ENCODE data around the gene ERC1. TPM values are rescaled to one million over a fixed set of nuclear protein-coding genes. Genes with fewer than 3 reads are reported as not detected.
A peak's percentile ranks its signal among the peaks of the same experiment; 100 is the strongest.

The ERC1 gene
- total RNA-seq, 5 donors from 2014 or later (not counting 1 experiment from before 2014, with no cell fraction given): 41.8 to 68.0 (median 46.5) TPM

GRCh38 chr12:1391722-1392121 is 400.7 kb downstream of the ERC1 start:
- Histone ChIP-seq H3K4me1 (ENCODE audit: control insufficient read depth in 1 of 2, extremely low read depth in 1 of 2, insufficient read depth in 2 of 2, low read length in 2 of 2) (no peaks in the 10 kb centered on the region), H3K4me3 (ENCODE audit: control insufficient read depth in 1 of 2, extremely low read depth in 1 of 2, low read length in 1 of 2) (no peak overlapping the region), H3K27ac (ENCODE audit: low read length) (no peak overlapping the region), H3K36me3 (ENCODE audit: control insufficient read depth in 2 of 2, extremely low read depth in 1 of 2, insufficient read depth in 1 of 2, low read length in 1 of 2) (peaks cover 0 to 6% of the 10 kb centered on the region in 2 donors), H3K9me3 (no peaks in the 10 kb centered on the region), H3K27me3 (replicated peaks in 1 of 2; ENCODE audit: control insufficient read depth in 2 of 2, extremely low read depth in 1 of 2, insufficient read depth in 2 of 2, low read length in 1 of 2) (no peaks in the 10 kb centered on the region)
- Mint-ChIP-seq H3K27me3 (no peaks in the 10 kb centered on the region), H3K4me1 (no peaks in the 10 kb centered on the region), H3K9me3 (peaks cover 4 to 13% (median 8%) of the 10 kb centered on the region in 3 donors), H3K4me3 (no peak overlapping the region), H3K36me3 (peaks cover 56% of the 10 kb centered on the region), H3K27ac (no peak overlapping the region)
- ChIA-PET CTCF (no interaction called here), POLR2A (interaction anchor here in 1 of 2 donors (0.6 kb wide), 1 partner anchor 11 kb away, joined by 3 read pairs; no protein-coding TSS in a partner anchor)
- DNase-seq (no peak), ATAC-seq (replicated peaks in 1 of 4) (no peak)

- no peak for ATAC-seq (replicated peaks in 1 of 4)
- CTCF ChIA-PET: interaction anchor here in 1 of 2 donors (0.6 kb wide), 1 partner anchor 823 kb away, joined by 4 read pairs; no protein-coding TSS in a partner anchor
- no peaks in the 10 kb centered on the region for H3K27me3 Mint-ChIP-seq
- H3K27ac ChIP-seq (ENCODE audit: low read length): no peak overlapping the region
- H3K4me1 ChIP-seq (ENCODE audit: control insufficient read depth in 1 of 2, extremely low read depth in 1 of 2, insufficient read depth in 2 of 2, low read length in 2 of 2): no peaks in the 10 kb centered on the region
- peaks cover 38% of the 10 kb centered on the region for H3K36me3 Mint-ChIP-seq
- H3K9me3 ChIP-seq: no peaks in the 10 kb centered on the region
- peaks cover 4 to 8% (median 5%) of the 10 kb centered on the region in 3 donors for H3K9me3 Mint-ChIP-seq
- H3K4me3 Mint-ChIP-seq: no peak overlapping the region
- H3K4me1 Mint-ChIP-seq: no peaks in the 10 kb centered on the region
- no peak overlapping the region for H3K4me3 ChIP-seq (ENCODE audit: control insufficient read depth in 1 of 2, extremely low read depth in 1 of 2, low read length in 1 of 2)
- H3K36me3 ChIP-seq (ENCODE audit: control insufficient read depth in 2 of 2, extremely low read depth in 1 of 2, insufficient read depth in 1 of 2, low read length in 1 of 2): peaks cover 0 to 6% of the 10 kb centered on the region in 2 donors
- no peaks in the 10 kb centered on the region for H3K27me3 ChIP-seq (replicated peaks in 1 of 2; ENCODE audit: control insufficient read depth in 2 of 2, extremely low read depth in 1 of 2, insufficient read depth in 2 of 2, low read length in 1 of 2)
- no CpG with 5 or more reads among the region's 4 CpGs for WGBS (ENCODE audit: insufficient coverage)
- no peak overlapping the region for H3K27ac Mint-ChIP-seq
- POLR2A ChIA-PET: no interaction called here
- DNase-seq: no peak
Observed at GRCh38 chr12:1395421-1395955, 404.5 kb downstream of the ERC1 start.

- no peak overlapping the region for H3K27ac Mint-ChIP-seq
- no peaks in the 10 kb centered on the region for H3K9me3 Mint-ChIP-seq
Observed at GRCh38 chr12:1398673-1399072, 407.6 kb downstream of the ERC1 start.

GRCh38 chr12:1401891-1402290 is 410.9 kb downstream of the ERC1 start:
- H3K27me3 Mint-ChIP-seq: no peaks in the 10 kb centered on the region
- H3K27ac ChIP-seq (ENCODE audit: low read length): no peak overlapping the region
- no peak overlapping the region for H3K4me3 Mint-ChIP-seq
- H3K9me3 ChIP-seq: no peaks in the 10 kb centered on the region
- ChIA-PET POLR2A (no interaction called here), CTCF (no interaction called here)
- H3K27me3 ChIP-seq (replicated peaks in 1 of 2; ENCODE audit: control insufficient read depth in 2 of 2, extremely low read depth in 1 of 2, insufficient read depth in 2 of 2, low read length in 1 of 2): no peaks in the 10 kb centered on the region
- WGBS (ENCODE audit: insufficient coverage): no CpG with 5 or more reads among the region's 3 CpGs
- no peak for ATAC-seq (replicated peaks in 1 of 4)
- no peaks in the 10 kb centered on the region for H3K9me3 Mint-ChIP-seq
- H3K4me3 ChIP-seq (ENCODE audit: control insufficient read depth in 1 of 2, extremely low read depth in 1 of 2, low read length in 1 of 2): no peak overlapping the region
- no peaks in the 10 kb centered on the region for H3K4me1 Mint-ChIP-seq
- no peaks in the 10 kb centered on the region for H3K36me3 ChIP-seq (ENCODE audit: control insufficient read depth in 2 of 2, extremely low read depth in 1 of 2, insufficient read depth in 1 of 2, low read length in 1 of 2)
- H3K36me3 Mint-ChIP-seq: peaks cover 8% of the 10 kb centered on the region
- no peak overlapping the region for H3K27ac Mint-ChIP-seq
- DNase-seq: no peak
- no peaks in the 10 kb centered on the region for H3K4me1 ChIP-seq (ENCODE audit: control insufficient read depth in 1 of 2, extremely low read depth in 1 of 2, insufficient read depth in 2 of 2, low read length in 2 of 2)

More at GRCh38 chr12:1398673-1399072, 407.6 kb downstream of the ERC1 start:
- Histone ChIP-seq H3K36me3 (ENCODE audit: control insufficient read depth in 2 of 2, extremely low read depth in 1 of 2, insufficient read depth in 1 of 2, low read length in 1 of 2) (peaks cover 0 to 6% of the 10 kb centered on the region in 2 donors), H3K4me1 (ENCODE audit: control insufficient read depth in 1 of 2, extremely low read depth in 1 of 2, insufficient read depth in 2 of 2, low read length in 2 of 2) (no peaks in the 10 kb centered on the region), H3K27ac (ENCODE audit: low read length) (no peak overlapping the region), H3K27me3 (replicated peaks in 1 of 2; ENCODE audit: control insufficient read depth in 2 of 2, extremely low read depth in 1 of 2, insufficient read depth in 2 of 2, low read length in 1 of 2) (no peaks in the 10 kb centered on the region), H3K9me3 (no peaks in the 10 kb centered on the region), H3K4me3 (ENCODE audit: control insufficient read depth in 1 of 2, extremely low read depth in 1 of 2, low read length in 1 of 2) (no peak overlapping the region)
- H3K27me3 Mint-ChIP-seq: no peaks in the 10 kb centered on the region
- CTCF ChIA-PET: no interaction called here
- peaks cover 20% of the 10 kb centered on the region for H3K36me3 Mint-ChIP-seq
- no CpG with 5 or more reads among the region's 3 CpGs for WGBS (ENCODE audit: insufficient coverage)
- H3K4me3 Mint-ChIP-seq: no peak overlapping the region
- DNase-seq (peak in 1 of 35 experiments; percentile 4), ATAC-seq (replicated peaks in 1 of 4) (no peak)
- no peaks in the 10 kb centered on the region for H3K4me1 Mint-ChIP-seq
- POLR2A ChIA-PET: no interaction called here

- H3K27ac ChIP-seq (ENCODE audit: low read length): no peak overlapping the region
- no peaks in the 10 kb centered on the region for H3K4me1 ChIP-seq (ENCODE audit: control insufficient read depth in 1 of 2, extremely low read depth in 1 of 2, insufficient read depth in 2 of 2, low read length in 2 of 2)
- POLR2A ChIA-PET: no interaction called here
- Mint-ChIP-seq H3K27me3 (no peaks in the 10 kb centered on the region), H3K4me1 (no peaks in the 10 kb centered on the region), H3K4me3 (no peak overlapping the region), H3K36me3 (peaks cover 8% of the 10 kb centered on the region), H3K9me3 (no peaks in the 10 kb centered on the region), H3K27ac (no peak overlapping the region)
- H3K27me3 ChIP-seq (replicated peaks in 1 of 2; ENCODE audit: control insufficient read depth in 2 of 2, extremely low read depth in 1 of 2, insufficient read depth in 2 of 2, low read length in 1 of 2): no peaks in the 10 kb centered on the region
- DNase-seq (no peak), ATAC-seq (replicated peaks in 1 of 4) (no peak)
- H3K36me3 ChIP-seq (ENCODE audit: control insufficient read depth in 2 of 2, extremely low read depth in 1 of 2, insufficient read depth in 1 of 2, low read length in 1 of 2): no peaks in the 10 kb centered on the region
- 40% methylated on average over 1 of the region's 4 CpGs for WGBS (ENCODE audit: insufficient coverage)
- H3K4me3 ChIP-seq (ENCODE audit: control insufficient read depth in 1 of 2, extremely low read depth in 1 of 2, low read length in 1 of 2): no peak overlapping the region
- H3K9me3 ChIP-seq: no peaks in the 10 kb centered on the region
- CTCF ChIA-PET: no interaction called here
Observed at GRCh38 chr12:1403417-1403816, 412.4 kb downstream of the ERC1 start.

- DNase-seq (no peak), ATAC-seq (replicated peaks in 1 of 4) (no peak)
- Mint-ChIP-seq H3K27me3 (no peaks in the 10 kb centered on the region), H3K36me3 (peaks cover 18% of the 10 kb centered on the region), H3K4me3 (no peak overlapping the region), H3K9me3 (no peaks in the 10 kb centered on the region), H3K4me1 (no peaks in the 10 kb centered on the region), H3K27ac (no peak overlapping the region)
- ChIA-PET CTCF (no interaction called here), POLR2A (no interaction called here)
- no peaks in the 10 kb centered on the region for H3K27me3 ChIP-seq (replicated peaks in 1 of 2; ENCODE audit: control insufficient read depth in 2 of 2, extremely low read depth in 1 of 2, insufficient read depth in 2 of 2, low read length in 1 of 2)
- H3K9me3 ChIP-seq: no peaks in the 10 kb centered on the region
- no peak overlapping the region for H3K27ac ChIP-seq (ENCODE audit: low read length)
- no peaks in the 10 kb centered on the region for H3K4me1 ChIP-seq (ENCODE audit: control insufficient read depth in 1 of 2, extremely low read depth in 1 of 2, insufficient read depth in 2 of 2, low read length in 2 of 2)
- WGBS (ENCODE audit: insufficient coverage): no CpG with 5 or more reads among the region's 5 CpGs
- no peak overlapping the region for H3K4me3 ChIP-seq (ENCODE audit: control insufficient read depth in 1 of 2, extremely low read depth in 1 of 2, low read length in 1 of 2)
- peaks cover 0 to 3% of the 10 kb centered on the region in 2 donors for H3K36me3 ChIP-seq (ENCODE audit: control insufficient read depth in 2 of 2, extremely low read depth in 1 of 2, insufficient read depth in 1 of 2, low read length in 1 of 2)
Observed at GRCh38 chr12:1405619-1406018, 414.6 kb downstream of the ERC1 start.

- DNase-seq (no peak), ATAC-seq (replicated peaks in 1 of 4) (no peak)
- no peaks in the 10 kb centered on the region for H3K27me3 ChIP-seq (replicated peaks in 1 of 2; ENCODE audit: control insufficient read depth in 2 of 2, extremely low read depth in 1 of 2, insufficient read depth in 2 of 2, low read length in 1 of 2)
- ChIA-PET CTCF (interaction anchor here in 1 of 2 donors (1.0 kb wide), 1 partner anchor 54 kb away, joined by 3 read pairs; no protein-coding TSS in a partner anchor), POLR2A (no interaction called here)
- no peak overlapping the region for H3K27ac ChIP-seq (ENCODE audit: low read length)
- Mint-ChIP-seq H3K9me3 (no peaks in the 10 kb centered on the region), H3K4me1 (no peaks in the 10 kb centered on the region), H3K27me3 (no peaks in the 10 kb centered on the region), H3K27ac (no peak overlapping the region), H3K4me3 (no peak overlapping the region), H3K36me3 (peaks cover 56% of the 10 kb centered on the region)
- no CpG with 5 or more reads among the region's 1 CpG for WGBS (ENCODE audit: insufficient coverage)
- no peaks in the 10 kb centered on the region for H3K9me3 ChIP-seq
- H3K4me1 ChIP-seq (ENCODE audit: control insufficient read depth in 1 of 2, extremely low read depth in 1 of 2, insufficient read depth in 2 of 2, low read length in 2 of 2): no peaks in the 10 kb centered on the region
- H3K36me3 ChIP-seq (ENCODE audit: control insufficient read depth in 2 of 2, extremely low read depth in 1 of 2, insufficient read depth in 1 of 2, low read length in 1 of 2): peaks cover 0 to 8% of the 10 kb centered on the region in 2 donors
- no peak overlapping the region for H3K4me3 ChIP-seq (ENCODE audit: control insufficient read depth in 1 of 2, extremely low read depth in 1 of 2, low read length in 1 of 2)
Observed at GRCh38 chr12:1410794-1411193, 419.8 kb downstream of the ERC1 start.

Data from T-cell (primary cell).